OCI-LY7 (cell line): ENCODE data around the gene IRF3. TPM values are rescaled to one million over a fixed set of nuclear protein-coding genes. Genes with fewer than 3 reads are reported as not detected.
"Not testable (repeated sequence)": the region's sequence is repeated elsewhere in the genome, so short reads cannot be mapped to it uniquely, and the experiment has no call there.

Experiments used
- BruUV-seq: library from RNA; stranded (reverse); fragments of 400-500 nt; replicated peaks from 2 replicates; lab custom pipeline; 2021; lab: Mats Ljungman, UMichigan
- CTCF ChIA-PET: fragments of 300-600 bp; sonication (Branson Sonifier 250); formaldehyde crosslinking; loops from one replicate; lab custom pipeline; 2022; ENCODE audit warnings: antibody characterized with exemption; ENCODE audit not compliant: unreplicated experiment; lab: Charles Lee
- POLR2A ChIA-PET: fragments of 300-600 bp; sonication (Branson Sonifier 250); formaldehyde crosslinking; loops from one replicate; lab custom pipeline; 2022; ENCODE audit warnings: antibody characterized with exemption; lab: Charles Lee
- DNase-seq: peaks from one replicate; pipeline ENCODE4 v3.0.0-alpha.2; 2015; ENCODE audit warnings: low spot score
- H2AFZ ChIP-seq: fragments of 200-600 bp; sonication (generic), shearing (Covaris generic); 2 replicates; pipeline ENCODE4 v1.6.1; 2014; ENCODE audit warnings: mild to moderate bottlenecking, antibody characterized with exemption, low read length, moderate library complexity
- H3K27ac ChIP-seq: fragments of 200-600 bp; sonication (generic); 2 replicates; pipeline ENCODE4 v1.5.1; 2014; ENCODE audit warnings: mixed run types, low read depth, mild to moderate bottlenecking, moderate library complexity, low read length, inconsistent platforms; ENCODE audit not compliant: poor library complexity, severe bottlenecking
- H3K36me3 ChIP-seq: fragments of 200-600 bp; sonication (generic); 2 replicates; pipeline ENCODE4 v1.6.1; 2014; ENCODE audit warnings: mild to moderate bottlenecking, antibody characterized with exemption, low read length, moderate library complexity, mixed read lengths; ENCODE audit not compliant: insufficient read depth
- H3K4me1 ChIP-seq: fragments of 200-600 bp; sonication (generic); 2 replicates; pipeline ENCODE4 v1.5.1; 2014; ENCODE audit warnings: mild to moderate bottlenecking, low read length; ENCODE audit not compliant: insufficient read depth, poor library complexity, severe bottlenecking
- H3K4me2 ChIP-seq: fragments of 200-600 bp; sonication (generic); 2 replicates; pipeline ENCODE4 v1.6.1; 2014; ENCODE audit warnings: mild to moderate bottlenecking, low read length
- H3K4me3 ChIP-seq: fragments of 200-600 bp; sonication (generic); 2 replicates; pipeline ENCODE4 v1.5.1; 2014; ENCODE audit warnings: mild to moderate bottlenecking, low read depth, low read length; ENCODE audit not compliant: poor library complexity, severe bottlenecking
- H3K79me2 ChIP-seq: fragments of 200-600 bp; sonication (generic); 2 replicates; pipeline ENCODE4 v1.6.1; 2016; ENCODE audit warnings: low read depth, mild to moderate bottlenecking, low read length, moderate library complexity, mixed read lengths; ENCODE audit not compliant: insufficient read depth
- H3K9me2 ChIP-seq: fragments of 200-600 bp; sonication (generic); 2 replicates; pipeline ENCODE4 v1.6.1; 2016; ENCODE audit warnings: mild to moderate bottlenecking, low read length, mixed read lengths; ENCODE audit not compliant: insufficient read depth
- H3K9me3 ChIP-seq: fragments of 200-600 bp; sonication (generic); 2 replicates; pipeline ENCODE4 v1.6.1; 2014; ENCODE audit warnings: mild to moderate bottlenecking, mixed run types, low read length, mixed read lengths
- H4K20me1 ChIP-seq: fragments of 200-600 bp; sonication (generic); 2 replicates; pipeline ENCODE4 v1.6.1; 2014; ENCODE audit warnings: mild to moderate bottlenecking, antibody characterized with exemption, low read length, moderate library complexity, mixed read lengths; ENCODE audit not compliant: insufficient read depth
- EZH2phosphoT487 ChIP-seq: fragments of 200-600 bp; sonication (generic); IDR thresholded peaks from 2 replicates; pipeline ENCODE4 v1.6.1; 2018; ENCODE audit warnings: low read depth, borderline replicate concordance, mild to moderate bottlenecking, mixed run types, antibody characterized with exemption, low read length, moderate library complexity, mixed read lengths
- intact Hi-C: fragments of 100-400 bp; cut with micrococcal nuclease; formaldehyde crosslinking; loops from one replicate; pipeline ENCODE4 v1.10.0; 2022; ENCODE audit not compliant: unreplicated experiment
- total RNA-seq, 2 experiments: library from RNA; depleted of rRNA in 1 of 2; stranded (reverse); fragments of >200 nt in 1 of 2; shearing (Covaris generic) in 1 of 2; gene quantifications; 2 replicates each; pipeline ENCODE4 v1.2.3, GENCODE V29; 2014 to 2022
- TF ChIP-seq, protein P1 (sequence below): fragments of 200-600 bp; sonication (generic); conservative IDR thresholded peaks from 2 replicates; pipeline ENCODE4 v1.5.1; 2014; ENCODE audit warnings: mild to moderate bottlenecking, antibody characterized with exemption, low read length, moderate library complexity, mixed read lengths

IRF3 gene
- total RNA-seq, 2 experiments from 2014 or later: 96.6 to 116 TPM

DNA sequence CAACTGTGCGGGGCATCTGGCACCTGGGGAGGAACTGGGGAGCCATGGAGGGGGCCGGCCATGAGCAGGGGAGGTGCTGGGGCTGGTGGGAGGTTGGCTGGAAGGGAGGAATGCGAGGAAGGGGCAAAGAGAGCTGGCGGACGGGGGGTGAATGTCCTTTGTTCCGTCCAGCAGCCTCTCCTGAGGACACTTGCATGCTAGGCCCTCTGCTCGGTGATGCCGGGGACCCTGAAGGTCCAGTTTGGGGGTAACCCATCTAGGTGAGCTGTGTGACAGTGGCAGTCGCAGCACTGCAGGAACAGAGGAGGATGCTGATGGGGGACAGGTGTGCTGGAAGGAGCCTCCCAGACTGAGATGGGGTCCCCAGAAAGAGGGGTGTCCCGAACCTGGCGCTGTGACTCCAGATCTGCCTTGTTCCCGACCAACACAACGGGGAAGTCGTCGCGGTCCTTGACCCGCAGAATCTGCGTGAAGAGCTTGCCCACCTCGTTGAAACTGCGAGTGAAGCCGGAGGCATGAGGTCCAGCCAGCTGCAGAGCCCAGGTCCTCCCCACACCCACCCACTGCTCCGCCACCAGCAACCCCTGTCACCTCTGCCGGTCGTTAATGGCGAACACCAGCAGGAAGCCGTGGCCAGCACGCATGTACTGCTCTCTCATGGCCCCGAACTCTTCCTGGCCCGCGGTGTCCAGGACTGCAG, 29.3 kb downstream of the IRF3 start:
- Histone ChIP-seq H3K36me3 (no peaks in the 10 kb centered on the region), H2AFZ (no peak overlapping the region), H3K27ac (no peak overlapping the region), H3K9me3 (no peaks in the 10 kb centered on the region), H4K20me1 (no peaks in the 10 kb centered on the region), H3K4me3 (no peak overlapping the region), H3K79me2 (0 out of 2 replicates have a peak, but pooled peaks cover 5% of the 10 kb centered on the region), H3K4me1 (peaks cover 7% of the 10 kb centered on the region), H3K9me2 (no peaks in the 10 kb centered on the region), H3K4me2 (no peak overlapping the region)
- ChIA-PET CTCF (no interaction called here), POLR2A (no interaction called here)
- no TSS peak for BruUV-seq
- intact Hi-C loops: no loop called here
- TF ChIP-seq EZH2phosphoT487: no peak
- TF ChIP-seq, protein P1, sequence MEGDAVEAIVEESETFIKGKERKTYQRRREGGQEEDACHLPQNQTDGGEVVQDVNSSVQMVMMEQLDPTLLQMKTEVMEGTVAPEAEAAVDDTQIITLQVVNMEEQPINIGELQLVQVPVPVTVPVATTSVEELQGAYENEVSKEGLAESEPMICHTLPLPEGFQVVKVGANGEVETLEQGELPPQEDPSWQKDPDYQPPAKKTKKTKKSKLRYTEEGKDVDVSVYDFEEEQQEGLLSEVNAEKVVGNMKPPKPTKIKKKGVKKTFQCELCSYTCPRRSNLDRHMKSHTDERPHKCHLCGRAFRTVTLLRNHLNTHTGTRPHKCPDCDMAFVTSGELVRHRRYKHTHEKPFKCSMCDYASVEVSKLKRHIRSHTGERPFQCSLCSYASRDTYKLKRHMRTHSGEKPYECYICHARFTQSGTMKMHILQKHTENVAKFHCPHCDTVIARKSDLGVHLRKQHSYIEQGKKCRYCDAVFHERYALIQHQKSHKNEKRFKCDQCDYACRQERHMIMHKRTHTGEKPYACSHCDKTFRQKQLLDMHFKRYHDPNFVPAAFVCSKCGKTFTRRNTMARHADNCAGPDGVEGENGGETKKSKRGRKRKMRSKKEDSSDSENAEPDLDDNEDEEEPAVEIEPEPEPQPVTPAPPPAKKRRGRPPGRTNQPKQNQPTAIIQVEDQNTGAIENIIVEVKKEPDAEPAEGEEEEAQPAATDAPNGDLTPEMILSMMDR: no peak
- no peak for DNase-seq

DNA sequence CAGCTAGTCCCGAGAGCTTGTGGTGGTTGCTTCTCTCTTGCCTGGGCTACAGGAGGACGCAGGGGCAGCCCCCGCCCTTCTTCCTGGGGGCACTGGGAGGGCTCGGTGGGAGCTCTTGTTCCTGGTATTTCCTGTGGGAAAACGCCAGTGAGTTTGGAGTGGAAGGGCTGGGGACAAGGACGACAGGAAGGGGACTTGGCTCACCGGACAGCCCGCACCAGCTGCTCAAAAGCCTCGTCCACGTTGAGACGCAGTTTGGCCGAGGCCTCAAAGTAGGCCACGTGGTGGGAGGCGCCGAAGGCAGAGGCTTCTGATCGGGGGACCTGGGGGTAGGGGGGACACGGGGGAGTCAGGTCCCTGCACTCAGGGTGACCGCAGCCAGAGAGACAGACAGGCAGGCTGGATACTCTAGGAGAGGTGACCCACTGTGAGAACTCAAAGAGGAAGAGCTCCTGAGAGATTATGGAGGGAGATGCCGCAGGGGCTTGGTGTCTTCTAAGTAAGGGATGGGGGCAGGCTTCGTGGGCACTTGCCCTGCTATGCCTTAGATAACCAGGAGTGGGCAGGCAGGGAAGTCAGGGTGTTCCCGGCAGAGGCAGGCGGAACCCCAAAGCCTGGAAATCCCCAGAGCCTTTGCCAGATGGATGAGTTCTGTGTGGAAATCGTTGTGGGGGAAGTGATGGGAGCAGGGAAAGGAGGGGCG, 30.0 kb downstream of the IRF3 start:
- ChIA-PET POLR2A (no interaction called here), CTCF (no interaction called here)
- no peak for TF ChIP-seq EZH2phosphoT487
- TF ChIP-seq, protein P1: no peak
- no peak overlapping the region for H2AFZ ChIP-seq
- H3K4me1 ChIP-seq: peaks cover 7% of the 10 kb centered on the region
- no peak for DNase-seq
- H3K9me2 ChIP-seq: no peaks in the 10 kb centered on the region
- H3K27ac ChIP-seq: no peak overlapping the region
- no peaks in the 10 kb centered on the region for H3K79me2 ChIP-seq
- H3K9me3 ChIP-seq: no peaks in the 10 kb centered on the region
- no peak overlapping the region for H3K4me2 ChIP-seq
- no TSS peak for BruUV-seq
- H4K20me1 ChIP-seq: no peaks in the 10 kb centered on the region
- no peaks in the 10 kb centered on the region for H3K36me3 ChIP-seq
- intact Hi-C loops: no loop called here
- no peak overlapping the region for H3K4me3 ChIP-seq

DNA sequence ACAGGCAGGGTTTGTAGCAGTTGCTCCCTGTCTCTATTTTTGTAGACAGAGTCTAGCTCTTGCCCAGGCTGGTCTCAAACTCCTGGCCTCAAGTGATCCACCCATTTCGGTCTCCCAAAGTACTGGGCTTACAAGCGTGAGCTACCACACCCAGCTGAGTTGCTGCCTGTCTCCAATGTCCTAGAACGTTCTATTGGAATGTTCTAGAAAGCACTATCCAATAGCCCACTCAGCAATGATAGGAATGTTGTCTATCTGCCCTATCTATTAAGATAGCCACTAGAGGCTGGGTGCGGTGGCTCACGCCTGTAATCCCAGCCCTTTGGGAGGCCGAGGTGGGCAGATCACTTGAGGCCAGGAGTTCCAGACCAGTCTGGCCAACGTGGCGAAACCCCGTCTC, 32.4 kb downstream of the IRF3 start:
- H3K9me3 ChIP-seq, intact Hi-C loops, H3K4me1 ChIP-seq, CTCF ChIA-PET, DNase-seq, POLR2A ChIA-PET, H3K9me2 ChIP-seq, H4K20me1 ChIP-seq, H3K79me2 ChIP-seq, H3K27ac ChIP-seq, H3K4me2 ChIP-seq, BruUV-seq, H3K4me3 ChIP-seq, H2AFZ ChIP-seq: not testable (repeated sequence)
- peaks cover 11% of the 10 kb centered on the region; the same call in 1 of the 2 replicates for H3K36me3 ChIP-seq
